CD4-positive, alpha-beta memory T cell (primary cell): ENCODE data around the gene MEP1A. TPM values are rescaled to one million over a fixed set of nuclear protein-coding genes. Genes with fewer than 3 reads are reported as not detected.
"Not testable (repeated sequence)": the region's sequence is repeated elsewhere in the genome, so short reads cannot be mapped to it uniquely, and the experiment has no call there.

Experiments used
- CTCF ChIA-PET: fragments of 350-600 bp; sonication (Branson Sonifier 250); formaldehyde crosslinking; loops from one replicate; lab custom pipeline; 2021; ENCODE audit warnings: inconsistent platforms; ENCODE audit not compliant: partially characterized antibody; lab: Charles Lee
- POLR2A ChIA-PET: fragments of 350-600 bp; sonication (Branson Sonifier 250); formaldehyde crosslinking; loops from one replicate; lab custom pipeline; 2021; ENCODE audit not compliant: partially characterized antibody; lab: Charles Lee
- DNase-seq, 5 donors: peaks; one replicate each; pipeline versions ENCODE4 v3.0.0 to v3.0.0-alpha.2; 2020 to 2022; ENCODE audit warnings: mixed read lengths in 1 of 5
- H3K27ac ChIP-seq: one replicate; pipeline ENCODE4 v1.7.0; 2013; ENCODE audit warnings: low read depth, low read length
- H3K27me3 ChIP-seq: 2 replicates; pipeline ENCODE4 v1.7.0; 2013; ENCODE audit warnings: mild to moderate bottlenecking, low read length, moderate library complexity; ENCODE audit not compliant: insufficient read depth
- H3K36me3 ChIP-seq: 2 replicates; pipeline ENCODE4 v1.7.0; 2013; ENCODE audit warnings: mild to moderate bottlenecking, low read length, moderate library complexity; ENCODE audit not compliant: insufficient read depth
- H3K4me1 ChIP-seq: 2 replicates; pipeline ENCODE4 v1.7.0; 2013; ENCODE audit warnings: mild to moderate bottlenecking, low read length, moderate library complexity; ENCODE audit not compliant: insufficient read depth
- H3K4me3 ChIP-seq, 2 donors: one replicate each; pipeline ENCODE4 v1.7.0; 2013; ENCODE audit warnings: low read length in 2 of 2, mild to moderate bottlenecking in 1 of 2
- H3K9me3 ChIP-seq, 2 donors: one replicate each; pipeline ENCODE4 v1.7.0; 2013; ENCODE audit warnings: low read length in 2 of 2, control low read depth in 1 of 2; ENCODE audit not compliant: control insufficient read depth in 1 of 2
- H3K27ac Mint-ChIP-seq, 7 donors: one replicate each; pipeline ENCODE4 v1.8.0; 2020 to 2021; ENCODE audit warnings: mixed read lengths in 7 of 7, mild to moderate bottlenecking in 6 of 7, inconsistent platforms in 3 of 7, moderate library complexity in 3 of 7
- H3K27me3 Mint-ChIP-seq, 2 donors: one replicate each; pipeline ENCODE4 v1.8.0; 2020 to 2021; ENCODE audit warnings: mixed read lengths in 2 of 2
- H3K36me3 Mint-ChIP-seq, 2 donors: one replicate each; pipeline ENCODE4 v1.8.0; 2020 to 2021; ENCODE audit warnings: mixed read lengths in 2 of 2, inconsistent platforms in 1 of 2, mild to moderate bottlenecking in 1 of 2
- H3K4me1 Mint-ChIP-seq, 4 donors: one replicate each; pipeline ENCODE4 v1.8.0; 2020 to 2021; ENCODE audit warnings: mixed read lengths in 4 of 4, mild to moderate bottlenecking in 1 of 4
- H3K4me3 Mint-ChIP-seq, 8 donors: one replicate each; pipeline ENCODE4 v1.8.0; 2020 to 2021; ENCODE audit warnings: mixed read lengths in 8 of 8, mild to moderate bottlenecking in 7 of 8, moderate library complexity in 6 of 8, inconsistent platforms in 3 of 8
- H3K9me3 Mint-ChIP-seq, 8 donors: one replicate each; pipeline ENCODE4 v1.8.0; 2020 to 2021; ENCODE audit warnings: mixed read lengths in 8 of 8, mild to moderate bottlenecking in 5 of 8, inconsistent platforms in 3 of 8, moderate library complexity in 1 of 8
- intact Hi-C: fragments of 100-400 bp; cut with micrococcal nuclease; formaldehyde crosslinking; loops from one replicate; pipeline ENCODE4 v1.15.1; 2023
- polyA plus RNA-seq, 2 donors: library from polyadenylated mRNA; unstranded; fragments of 300-500 nt; fragmentation: Illumina TruSeq; gene quantifications; one replicate each; pipeline ENCODE4 v1.2.3, GENCODE V29; 2021
- total RNA-seq, 2 experiments: library from RNA; stranded (reverse); gene quantifications; one replicate each; pipeline ENCODE4 v1.2.3, GENCODE V29; 2021

MEP1A gene
- total and polyA plus RNA-seq, 4 experiments from 2014 or later, result not detected

GRCh38 chr6:46815130-46815529 lies 21.9 kb downstream of the MEP1A start:
- Histone ChIP-seq H3K4me1 (no peaks in the 10 kb centered on the region), H3K4me3 (no peak overlapping the region), H3K36me3 (no peaks in the 10 kb centered on the region), H3K27ac (no peak overlapping the region), H3K9me3 (no peaks in the 10 kb centered on the region), H3K27me3 (no peaks in the 10 kb centered on the region)
- ChIA-PET POLR2A (no interaction called here), CTCF (no interaction called here)
- Mint-ChIP-seq H3K27ac (no peak overlapping the region), H3K4me3 (no peak overlapping the region), H3K4me1 (no peaks in the 10 kb centered on the region), H3K27me3 (peaks cover 8 to 13% of the 10 kb centered on the region in 2 donors), H3K36me3 (no peaks in the 10 kb centered on the region), H3K9me3 (peaks cover 0 to 10% (median 4%) of the 10 kb centered on the region in 8 donors)
- DNase-seq, result no peak
- intact Hi-C loops, result no loop called here

- Mint-ChIP-seq H3K36me3 (no peaks in the 10 kb centered on the region), H3K9me3 (peaks cover 0 to 6% (median 2%) of the 10 kb centered on the region in 8 donors), H3K27me3 (peaks cover 2 to 7% of the 10 kb centered on the region in 2 donors), H3K27ac (no peak overlapping the region), H3K4me1 (no peaks in the 10 kb centered on the region), H3K4me3 (no peak overlapping the region)
- Histone ChIP-seq H3K9me3 (no peaks in the 10 kb centered on the region), H3K4me3 (no peak overlapping the region), H3K27ac (no peak overlapping the region), H3K4me1 (no peaks in the 10 kb centered on the region), H3K36me3 (no peaks in the 10 kb centered on the region), H3K27me3 (no peaks in the 10 kb centered on the region)
- CTCF ChIA-PET, result no interaction called here
- POLR2A ChIA-PET, result no interaction called here
- intact Hi-C loops, result no loop called here
- DNase-seq, result no peak
These were observed 23.4 kb downstream of the MEP1A start for GRCh38 chr6:46816626-46817025.

DNA sequence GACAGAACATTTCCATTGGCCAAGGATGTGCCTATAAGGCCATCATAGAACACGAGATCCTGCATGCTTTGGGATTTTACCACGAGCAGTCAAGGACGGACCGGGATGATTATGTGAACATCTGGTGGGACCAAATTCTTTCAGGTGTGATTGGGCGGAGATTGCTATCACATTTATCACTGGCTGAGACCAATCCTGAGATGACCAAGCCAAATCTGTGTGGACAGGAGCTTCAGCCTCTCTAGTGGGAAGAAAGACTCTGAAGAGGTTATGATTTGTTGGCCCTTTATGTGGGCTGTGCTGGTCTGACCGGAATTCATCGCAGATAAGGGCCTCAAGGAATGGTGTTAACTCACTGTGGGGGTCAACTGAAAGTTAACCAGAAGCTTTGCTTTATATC lies 26.4 kb downstream of the MEP1A start:
- CTCF ChIA-PET, result no interaction called here
- POLR2A ChIA-PET, result no interaction called here

DNA sequence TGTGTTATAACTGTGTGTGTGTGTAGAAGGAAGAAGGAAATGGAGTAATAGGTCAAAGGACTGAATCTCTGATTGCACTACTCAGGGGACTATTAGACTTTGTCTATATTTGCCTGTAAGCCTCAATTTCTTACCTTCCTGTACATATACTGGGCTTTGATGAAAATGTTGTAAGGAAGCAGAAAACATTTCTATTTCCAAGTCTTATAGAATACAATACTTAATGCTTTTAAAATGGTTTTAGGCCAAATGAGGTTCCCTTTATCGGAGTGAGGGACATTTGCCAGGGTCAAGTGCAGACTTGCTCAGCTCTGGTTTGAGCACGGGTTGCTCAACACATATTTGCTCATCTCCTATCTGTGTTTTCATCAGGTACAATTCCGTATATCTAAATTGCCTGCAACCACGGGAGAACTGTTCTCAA lies 28.3 kb downstream of the MEP1A start:
- H3K4me1 Mint-ChIP-seq, result no peaks in the 10 kb centered on the region
- no peaks in the 10 kb centered on the region for H3K36me3 ChIP-seq
- intact Hi-C loops, result no loop called here
- no peak overlapping the region for H3K27ac ChIP-seq
- H3K36me3 Mint-ChIP-seq, result no peaks in the 10 kb centered on the region
- H3K4me3 ChIP-seq, result no peak overlapping the region
- H3K27me3 ChIP-seq, result no peaks in the 10 kb centered on the region
- no peaks in the 10 kb centered on the region for H3K9me3 Mint-ChIP-seq
- no peak for DNase-seq
- no peaks in the 10 kb centered on the region for H3K9me3 ChIP-seq
- CTCF ChIA-PET, result no interaction called here
- POLR2A ChIA-PET, result no interaction called here
- H3K27me3 Mint-ChIP-seq, result peaks cover 0 to 5% of the 10 kb centered on the region in 2 donors
- H3K4me1 ChIP-seq, result no peaks in the 10 kb centered on the region
- H3K4me3 Mint-ChIP-seq, result no peak overlapping the region
- no peak overlapping the region for H3K27ac Mint-ChIP-seq

More for the DNA sequence above, 26.4 kb downstream of the MEP1A start:
- Histone ChIP-seq H3K27me3 (no peaks in the 10 kb centered on the region), H3K9me3 (no peaks in the 10 kb centered on the region), H3K4me3 (no peak overlapping the region), H3K4me1 (no peaks in the 10 kb centered on the region), H3K36me3 (no peaks in the 10 kb centered on the region), H3K27ac (no peak overlapping the region)
- Mint-ChIP-seq H3K27me3 (peaks cover 2 to 7% of the 10 kb centered on the region in 2 donors), H3K4me3 (no peak overlapping the region), H3K4me1 (no peaks in the 10 kb centered on the region), H3K36me3 (no peaks in the 10 kb centered on the region), H3K27ac (no peak overlapping the region), H3K9me3 (peaks cover 0 to 3% (median 0%) of the 10 kb centered on the region in 8 donors)
- intact Hi-C loops, result no loop called here
- no peak for DNase-seq

DNA sequence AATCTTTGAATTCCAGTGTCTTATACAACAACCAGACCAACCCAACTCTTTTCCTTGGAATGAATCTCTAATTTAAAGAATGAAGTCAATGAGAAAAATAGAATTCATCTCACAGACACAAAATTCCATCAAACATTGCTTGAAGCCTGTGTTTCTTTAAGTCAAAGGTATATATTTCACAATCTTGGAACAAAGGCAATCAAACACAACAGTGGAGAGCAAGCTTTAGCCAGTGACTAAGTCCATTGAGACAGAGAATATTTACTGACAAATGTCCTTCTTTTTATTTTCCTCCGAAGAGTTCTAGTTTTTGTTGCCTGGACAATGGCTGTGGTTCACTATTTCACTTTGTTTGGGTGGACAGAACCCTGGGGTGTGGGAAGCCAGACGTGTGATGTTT lies 35.8 kb downstream of the MEP1A start:
- H3K9me3 Mint-ChIP-seq, result peaks cover 0 to 1% (median 0%) of the 10 kb centered on the region in 8 donors
- H3K36me3 Mint-ChIP-seq, result no peaks in the 10 kb centered on the region
- Histone ChIP-seq H3K4me1 (no peaks in the 10 kb centered on the region), H3K4me3 (no peak overlapping the region), H3K27me3 (no peaks in the 10 kb centered on the region), H3K27ac (no peak overlapping the region), H3K9me3 (no peaks in the 10 kb centered on the region), H3K36me3 (no peaks in the 10 kb centered on the region)
- POLR2A ChIA-PET, result no interaction called here
- H3K4me1 Mint-ChIP-seq, result no peaks in the 10 kb centered on the region
- no peak overlapping the region for H3K27ac Mint-ChIP-seq
- intact Hi-C loops, result no loop called here
- H3K27me3 Mint-ChIP-seq, result peaks cover 1 to 5% of the 10 kb centered on the region in 2 donors
- CTCF ChIA-PET, result interaction anchor here (1.8 kb wide), 1 partner anchor 20 kb away, joined by 4 read pairs; no protein-coding TSS in a partner anchor
- H3K4me3 Mint-ChIP-seq, result no peak overlapping the region
- DNase-seq, result no peak

GRCh38 chr6:46832816-46833215 lies 39.6 kb downstream of the MEP1A start:
- H3K4me3 ChIP-seq, result no peak overlapping the region
- CTCF ChIA-PET, result interaction anchor here (1.0 kb wide), 1 partner anchor 16 kb away, joined by 4 read pairs; no protein-coding TSS in a partner anchor
- no peak for DNase-seq
- POLR2A ChIA-PET, result no interaction called here
- H3K4me1 ChIP-seq, result no peaks in the 10 kb centered on the region
- Mint-ChIP-seq H3K9me3 (no peaks in the 10 kb centered on the region), H3K4me3 (no peak overlapping the region), H3K27me3 (peaks cover 1 to 7% of the 10 kb centered on the region in 2 donors), H3K27ac (no peak overlapping the region), H3K4me1 (no peaks in the 10 kb centered on the region), H3K36me3 (no peaks in the 10 kb centered on the region)
- H3K36me3 ChIP-seq, result no peaks in the 10 kb centered on the region
- no peaks in the 10 kb centered on the region for H3K9me3 ChIP-seq
- no peaks in the 10 kb centered on the region for H3K27me3 ChIP-seq
- intact Hi-C loops, result no loop called here
- H3K27ac ChIP-seq, result no peak overlapping the region

- CTCF ChIA-PET, H3K27me3 Mint-ChIP-seq, H3K4me3 ChIP-seq: not testable (repeated sequence)
These were observed 41.2 kb downstream of the MEP1A start for GRCh38 chr6:46834257-46834916.

More at GRCh38 chr6:46834257-46834916, 41.2 kb downstream of the MEP1A start:
- H3K36me3 ChIP-seq, H3K27ac ChIP-seq, H3K36me3 Mint-ChIP-seq, H3K4me1 Mint-ChIP-seq, H3K4me1 ChIP-seq, H3K27me3 ChIP-seq, intact Hi-C loops, DNase-seq, H3K9me3 Mint-ChIP-seq, POLR2A ChIA-PET, H3K4me3 Mint-ChIP-seq, H3K9me3 ChIP-seq, H3K27ac Mint-ChIP-seq: not testable (repeated sequence)
